Kidney capillary endothelial cell (primary cell): Measurements from ENCODE around the gene SP140L.
"Not testable (repeated sequence)": the region's sequence is repeated elsewhere in the genome, so short reads cannot be mapped to it uniquely, and the experiment has no call there.

Experiments used
- DNase-seq: peaks from one replicate; pipeline ENCODE4 v3.0.0-alpha.2; 2018; ENCODE audit warnings: low spot score

The SP140L gene

DNA sequence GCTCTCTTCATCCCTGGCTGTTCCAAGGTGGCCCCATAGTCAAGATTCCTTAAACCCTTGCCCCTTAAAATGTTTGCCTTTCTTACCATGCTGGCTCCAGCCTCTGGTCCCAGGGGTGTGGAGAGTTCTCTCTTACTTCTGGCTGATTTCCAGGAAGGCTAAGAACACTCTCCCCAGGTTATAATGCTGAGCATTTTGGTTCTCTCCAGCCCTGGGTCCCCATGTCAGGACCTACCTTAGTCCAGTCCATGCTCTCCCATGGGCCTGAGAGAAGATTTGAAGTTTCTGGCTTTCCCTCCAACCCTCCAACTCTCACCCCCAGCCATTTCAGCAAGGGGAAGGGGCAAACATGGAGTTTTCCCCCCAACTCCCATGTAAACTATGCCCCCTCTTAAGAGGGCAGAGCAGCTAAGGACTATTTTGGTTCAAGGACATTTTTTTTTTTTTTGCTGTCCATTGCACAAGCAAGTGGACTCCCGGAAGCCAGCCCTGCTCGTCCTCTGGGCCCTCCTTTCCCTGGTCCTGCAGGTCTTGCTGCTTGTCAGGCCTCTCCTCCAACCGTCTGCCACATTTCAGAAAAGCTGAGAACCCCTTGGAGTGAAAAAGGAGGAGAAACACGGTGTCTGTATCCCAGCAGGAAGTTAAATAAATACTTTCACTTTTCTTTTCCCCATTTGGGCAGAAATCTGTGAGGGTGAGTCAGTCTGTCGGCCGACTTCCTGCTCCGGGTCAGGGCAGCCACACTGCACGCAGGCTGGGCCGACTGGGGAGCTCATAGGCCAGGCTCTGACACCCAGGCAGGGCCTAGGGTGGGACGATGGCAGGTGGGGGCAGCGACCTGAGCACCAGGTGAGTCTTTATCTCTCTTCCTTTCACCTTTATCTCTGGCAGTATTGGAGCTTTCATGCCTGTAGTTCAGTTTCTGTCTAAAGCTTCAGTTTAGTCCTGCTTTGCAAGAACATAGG lies at the start of gene SP140L:
TSS of gene SP140L (plus strand) at position 741 of the 965 bp plus-strand sequence. CDS start at position 818, 77 bp downstream.
- DNase-seq = peak; percentile 86

DNA sequence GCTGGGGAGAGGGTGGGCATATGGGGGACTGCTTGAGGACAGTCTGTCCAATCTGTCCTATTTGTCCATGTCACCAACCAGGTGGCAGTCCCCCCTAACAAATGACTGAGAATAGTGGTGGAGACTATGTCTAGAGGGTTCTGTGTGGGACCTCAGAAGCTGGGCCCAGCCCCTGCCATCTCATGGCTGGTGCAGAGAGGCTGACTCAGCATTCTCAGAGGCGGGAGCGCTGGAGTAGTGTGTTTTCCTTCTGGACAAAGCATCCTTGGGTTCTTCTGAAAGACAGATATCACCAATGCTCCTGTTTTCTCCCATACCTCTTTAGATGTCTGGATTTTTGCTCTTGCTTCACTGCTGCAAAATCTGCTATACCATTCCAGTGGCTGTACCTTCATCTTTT lies 44.1 kb upstream of the SP140L start:
- no peak for DNase-seq

GRCh38 chr2:230286048-230286447 lies 40.9 kb upstream of the SP140L start:
- DNase-seq = no peak

DNA sequence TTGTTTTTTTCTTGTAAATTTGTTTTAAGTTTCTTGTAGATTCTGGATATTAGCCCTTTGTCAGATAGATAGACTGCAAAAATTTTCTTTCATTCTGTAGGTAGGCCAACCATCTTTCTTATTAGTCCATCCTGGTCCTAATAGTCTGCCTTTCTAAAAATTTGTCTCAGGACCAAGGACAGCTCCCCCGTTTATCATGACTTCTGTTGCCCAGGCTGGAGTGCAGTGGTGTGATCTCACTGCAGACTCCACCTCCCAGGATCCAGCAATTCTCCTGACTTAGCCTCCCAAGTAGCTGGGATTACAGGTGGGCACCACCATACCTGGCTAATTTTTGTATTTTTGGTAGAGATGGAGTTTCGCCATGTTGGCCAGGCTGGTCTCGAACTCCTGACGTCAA lies 37.7 kb upstream of the SP140L start:
- DNase-seq = peak; percentile 12

DNA sequence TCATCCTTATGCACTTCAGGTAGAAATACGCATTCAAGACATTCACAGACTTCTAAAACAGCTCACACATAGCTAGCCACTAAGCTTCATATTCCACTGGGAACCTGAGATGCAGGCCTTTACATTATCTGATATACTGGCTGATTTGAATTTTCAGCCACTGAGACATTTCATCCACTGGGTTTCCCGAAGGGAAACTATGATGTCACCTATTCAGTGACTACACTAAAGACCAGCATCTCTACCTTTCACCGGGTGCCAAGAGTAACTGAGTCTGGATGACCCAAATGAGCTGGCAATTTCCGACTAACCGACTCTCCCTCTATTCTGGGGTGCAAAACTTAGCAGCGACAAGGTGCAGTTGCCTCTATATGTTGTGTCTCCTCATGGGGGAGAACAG lies 31.8 kb upstream of the SP140L start:
- DNase-seq = no peak

DNA sequence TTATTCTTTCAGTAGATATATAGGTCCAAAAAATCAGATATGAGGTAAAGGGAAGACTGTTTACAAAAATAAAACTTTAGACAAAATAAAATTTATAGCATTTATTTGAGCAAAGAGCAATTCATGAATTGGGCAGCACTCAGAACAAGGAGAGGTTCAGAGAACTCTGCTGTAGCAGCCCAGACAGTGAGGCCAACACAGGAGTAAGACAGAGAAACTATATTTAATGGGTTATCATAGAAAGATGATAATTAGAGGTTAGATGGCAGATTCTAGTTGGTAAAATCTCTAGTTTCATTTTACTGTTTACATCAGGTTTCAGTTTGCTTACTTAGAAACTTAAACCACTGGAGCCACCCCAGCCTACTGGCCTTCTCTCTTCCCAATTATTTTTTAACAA lies 30.1 kb upstream of the SP140L start:
- DNase-seq = no peak

DNA sequence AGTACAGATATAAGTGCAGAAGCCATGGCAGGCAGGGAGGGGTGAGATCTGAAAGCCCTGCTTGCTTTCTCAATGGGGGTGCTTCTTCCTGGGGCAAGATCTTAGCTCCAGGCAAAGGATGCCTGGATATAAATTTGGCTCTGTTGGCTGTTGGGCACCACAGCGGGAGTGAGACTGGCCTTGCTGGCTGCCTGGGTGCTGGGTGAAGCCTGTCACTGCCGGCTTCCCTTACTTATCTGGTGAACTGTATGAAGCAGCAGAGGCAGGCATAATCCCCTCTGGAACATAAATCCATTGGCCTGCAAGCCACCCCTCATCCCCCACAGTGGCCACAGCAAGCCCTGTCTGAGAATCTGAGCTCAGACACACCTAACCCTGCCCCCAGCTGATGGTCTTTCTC lies 27.4 kb upstream of the SP140L start:
- no peak for DNase-seq

- DNase-seq = no peak
Measured at GRCh38 chr2:230305416-230306275, 21.3 kb upstream of the SP140L start.

GRCh38 chr2:230306474-230306873 lies 20.5 kb upstream of the SP140L start:
- no peak for DNase-seq

GRCh38 chr2:230307485-230307884 lies 19.5 kb upstream of the SP140L start:
- DNase-seq = no peak

DNA sequence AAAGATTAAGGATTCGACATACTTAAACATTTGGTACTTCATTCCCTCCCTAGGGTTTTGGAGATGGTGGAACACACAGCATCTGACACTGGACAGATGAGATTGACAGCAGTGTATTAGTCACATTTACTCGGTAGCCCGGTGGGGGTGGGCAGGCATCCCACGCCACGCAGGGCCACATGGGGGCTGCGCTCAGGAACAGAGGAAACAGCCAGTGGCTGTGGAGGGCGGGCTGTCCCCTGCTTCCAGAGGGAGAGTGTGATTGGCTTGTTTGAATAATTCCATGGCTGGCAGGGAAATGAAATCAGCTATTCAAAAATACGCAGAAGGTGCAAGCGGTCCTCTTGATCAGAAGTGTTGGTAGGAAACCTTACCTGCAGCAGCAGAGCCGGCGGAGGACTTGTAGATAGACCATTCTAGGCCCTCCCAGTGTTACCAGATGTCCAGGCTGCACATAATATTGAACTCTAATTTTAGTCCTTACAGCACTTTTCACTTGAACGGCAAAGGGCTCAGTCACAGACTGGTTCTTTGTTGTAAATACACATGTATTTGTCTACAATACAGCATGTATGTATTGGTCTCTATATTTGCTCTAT lies 18.5 kb upstream of the SP140L start:
- DNase-seq = no peak

- not testable (repeated sequence) for DNase-seq
Measured at GRCh38 chr2:230310792-230311191, 16.2 kb upstream of the SP140L start.

DNA sequence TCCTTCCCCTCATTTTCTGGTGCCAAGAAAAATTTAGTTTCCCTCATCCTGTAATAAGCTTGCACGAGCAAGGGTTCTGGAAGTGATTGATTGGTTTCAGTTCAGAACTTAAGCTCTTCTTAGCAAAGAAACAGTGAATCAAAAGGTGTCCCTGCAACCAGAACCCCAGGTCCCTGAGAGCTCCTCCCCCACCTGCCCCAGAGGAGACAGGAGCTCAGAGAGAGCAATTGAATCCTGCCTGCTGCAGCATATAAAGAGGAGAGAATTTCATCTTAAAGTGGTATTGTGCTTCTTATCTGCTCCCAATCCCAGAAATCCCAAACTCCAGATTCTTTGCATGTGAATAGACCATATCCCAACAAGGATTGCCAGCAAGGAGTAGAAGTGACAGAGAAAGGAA lies 15.4 kb upstream of the SP140L start:
- not testable (repeated sequence) for DNase-seq

DNA sequence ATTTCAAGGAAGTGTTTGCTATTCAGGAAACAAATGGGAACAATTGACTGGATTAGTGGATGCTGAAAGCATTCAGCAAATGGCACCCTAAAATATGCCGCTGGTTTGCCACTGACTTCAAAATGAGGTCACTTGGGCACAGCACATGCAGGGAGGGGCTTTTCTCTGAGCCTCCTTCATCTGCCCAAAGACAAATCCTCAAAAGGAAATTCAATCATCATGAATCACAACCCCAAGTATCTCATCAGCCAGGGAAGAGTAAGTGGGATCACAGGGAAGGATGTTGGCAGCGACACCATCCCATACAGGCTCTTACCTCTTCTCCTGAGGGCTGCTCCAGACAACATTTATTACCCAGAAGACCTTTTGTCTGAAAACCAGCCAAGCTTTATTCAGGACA lies 14.4 kb upstream of the SP140L start:
- peak; percentile 58 for DNase-seq

DNA sequence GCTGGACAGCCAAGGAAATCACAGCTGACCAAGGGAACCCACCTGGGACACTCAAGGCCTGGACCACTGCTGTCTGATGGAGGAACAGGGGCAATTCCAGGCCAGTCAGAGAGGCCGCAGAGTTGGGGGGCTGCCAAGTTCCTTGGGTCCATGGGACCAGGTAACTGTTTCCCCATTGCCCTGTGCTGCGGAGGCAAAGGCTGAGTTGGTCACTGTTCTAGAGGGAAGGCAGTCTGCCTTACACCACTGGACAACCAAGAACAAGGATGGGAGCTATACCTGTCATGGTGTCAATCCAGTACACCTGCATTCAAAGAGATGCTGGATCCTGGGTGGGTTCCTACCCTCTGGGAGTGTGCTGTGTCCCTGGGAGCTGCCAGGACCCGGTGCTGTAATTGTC lies 9.6 kb upstream of the SP140L start:
- no peak for DNase-seq

DNA sequence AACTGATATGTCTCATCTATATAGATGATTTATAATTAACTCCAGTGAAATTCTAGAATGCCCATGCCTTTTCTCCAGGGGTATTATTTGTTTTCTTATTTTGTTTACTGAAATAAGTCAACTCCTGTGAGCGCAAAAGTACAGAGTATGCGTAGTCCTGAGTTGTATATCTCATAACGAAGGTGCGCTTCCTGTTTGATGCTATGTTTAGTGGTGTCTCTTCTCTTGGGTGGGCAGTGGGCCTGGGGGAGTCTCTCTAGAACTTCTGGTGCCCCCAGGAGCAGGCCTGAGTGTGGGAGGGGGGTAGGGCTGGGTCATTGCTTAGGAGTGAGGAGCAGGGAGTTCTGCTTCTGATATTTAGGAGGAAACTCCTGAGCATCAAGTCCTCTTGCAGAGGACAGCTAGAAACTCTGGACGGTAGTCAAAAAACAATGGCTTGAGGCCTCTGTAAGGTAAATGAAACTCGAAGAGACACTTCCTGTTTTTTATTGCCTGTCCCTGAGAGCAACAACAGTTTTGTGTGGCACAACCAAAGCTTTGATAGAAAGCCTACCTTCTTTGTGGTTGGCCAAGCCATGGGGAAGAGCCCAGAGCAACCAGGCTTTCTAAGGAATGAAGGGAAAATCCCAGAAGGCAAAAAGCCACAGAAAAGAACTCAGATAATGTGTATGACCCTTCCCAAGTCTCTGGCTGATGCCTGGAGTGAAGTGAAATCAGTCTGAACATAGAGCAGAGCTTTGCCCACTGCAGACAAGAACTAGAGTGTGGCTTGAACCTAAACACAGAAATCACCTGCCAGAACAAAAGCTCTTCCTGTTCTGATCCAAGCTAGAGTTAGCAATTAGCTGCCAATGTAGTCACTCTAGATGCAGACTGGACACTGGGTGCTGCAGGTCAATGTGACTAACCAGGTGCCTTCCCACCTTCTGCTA lies 8.5 kb upstream of the SP140L start:
- no peak for DNase-seq

GRCh38 chr2:230319211-230319862 lies 7.7 kb upstream of the SP140L start:
- no peak for DNase-seq

DNA sequence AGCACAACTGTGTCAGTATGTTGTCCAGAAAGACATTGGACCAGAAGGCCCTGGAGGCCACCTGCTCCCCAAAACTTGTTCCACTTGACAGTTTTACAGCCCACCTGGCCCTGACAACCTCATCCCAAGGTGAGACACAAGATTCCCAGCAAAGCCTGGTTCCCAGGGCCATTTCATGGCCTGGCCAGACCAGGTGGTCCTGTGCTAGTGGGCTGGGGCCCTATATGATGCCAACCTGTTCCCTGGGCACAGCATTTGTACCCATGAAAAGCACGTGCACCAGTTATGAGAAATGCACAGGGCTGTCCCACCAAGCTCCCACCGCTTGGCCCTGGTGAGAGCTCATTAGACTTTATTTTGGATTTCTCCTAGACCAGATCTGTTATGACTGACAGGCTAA lies 6.0 kb upstream of the SP140L start:
- no peak for DNase-seq

GRCh38 chr2:230322561-230323384 lies 4.2 kb upstream of the SP140L start:
- no peak for DNase-seq
